Keratinocyte (primary cell): ENCODE results near the gene PWWP2A. TPM values are rescaled to one million over a fixed set of nuclear protein-coding genes. Genes with fewer than 3 reads are reported as not detected.
A peak's percentile ranks its signal among the peaks of the same experiment; 100 is the strongest.

Experiments
- DNase-seq: peaks from one replicate; pipeline ENCODE4 v3.0.0-alpha.2; 2011; ENCODE audit warnings: low read depth, missing footprints, low spot score
- FAIRE-seq: peaks from 2 replicates; lab custom pipeline; 2011; peaks lifted over from hg19 to GRCh38; lab: Jason Lieb, UNC
- H2AFZ ChIP-seq: 2 replicates; pipeline ENCODE4 v1.6.0; 2012; ENCODE audit warnings: low read length, control low read depth, inconsistent platforms; ENCODE audit not compliant: control insufficient read depth
- H3K27ac ChIP-seq: 2 replicates; pipeline ENCODE4 v1.5.1; 2011; ENCODE audit warnings: low read length; ENCODE audit not compliant: control insufficient read depth, insufficient read depth
- H3K27me3 ChIP-seq: 3 replicates; pipeline ENCODE4 v1.6.0; 2011; ENCODE audit warnings: low read length; ENCODE audit not compliant: control insufficient read depth, insufficient read depth; ENCODE audit errors: extremely low read depth
- H3K36me3 ChIP-seq, 2 experiments: 2 replicates in 1 of 2; 3 replicates in 1 of 2; pipeline ENCODE4 v1.5.1; 2011; ENCODE audit warnings: low read length in 2 of 2, mild to moderate bottlenecking in 1 of 2; ENCODE audit not compliant: control insufficient read depth in 2 of 2, insufficient read depth in 2 of 2; ENCODE audit errors: extremely low read depth in 1 of 2
- H3K4me1 ChIP-seq: 3 replicates; pipeline ENCODE4 v1.5.1; 2011; ENCODE audit warnings: low read length; ENCODE audit not compliant: control insufficient read depth, insufficient read depth; ENCODE audit errors: extremely low read depth
- H3K4me2 ChIP-seq: 3 replicates; pipeline ENCODE4 v1.6.0; 2011; ENCODE audit warnings: low read depth, low read length; ENCODE audit not compliant: control insufficient read depth, insufficient read depth; ENCODE audit errors: extremely low read depth
- H3K4me3 ChIP-seq, 3 experiments: fragments of 200-600 bp in 1 of 3; sonication (generic) in 1 of 3; 2 replicates in 2 of 3; 3 replicates in 1 of 3; pipeline ENCODE4 v1.5.1; 2011 to 2016; ENCODE audit warnings: low read length in 3 of 3, mild to moderate bottlenecking in 3 of 3, control low read depth in 2 of 3, inconsistent platforms in 1 of 3, low read depth in 1 of 3, mixed read lengths in 1 of 3, mixed run types in 1 of 3, moderate library complexity in 1 of 3; ENCODE audit not compliant: control insufficient read depth in 2 of 3, insufficient read depth in 2 of 3; ENCODE audit errors: extremely low read depth in 1 of 3
- H3K79me2 ChIP-seq: 2 replicates; pipeline ENCODE4 v1.6.0; 2012; ENCODE audit warnings: low read length; ENCODE audit not compliant: control insufficient read depth, insufficient read depth
- H3K9ac ChIP-seq: 3 replicates; pipeline ENCODE4 v1.6.0; 2011; ENCODE audit warnings: low read length; ENCODE audit not compliant: control insufficient read depth, insufficient read depth; ENCODE audit errors: extremely low read depth
- H3K9me1 ChIP-seq: 3 replicates; pipeline ENCODE4 v1.6.0; 2011; ENCODE audit warnings: low read length; ENCODE audit not compliant: control insufficient read depth, insufficient read depth; ENCODE audit errors: extremely low read depth
- H3K9me3 ChIP-seq: 2 replicates; pipeline ENCODE4 v1.5.1; 2012; ENCODE audit warnings: low read depth, low read length; ENCODE audit not compliant: control insufficient read depth
- H4K20me1 ChIP-seq: 3 replicates; pipeline ENCODE4 v1.6.0; 2011; ENCODE audit warnings: low read length; ENCODE audit not compliant: control insufficient read depth, insufficient read depth; ENCODE audit errors: extremely low read depth
- EZH2 ChIP-seq: IDR thresholded peaks from one replicate; pipeline ENCODE4 v1.6.1; 2012; ENCODE audit warnings: inconsistent platforms, mild to moderate bottlenecking, low read length, moderate library complexity
- dilution Hi-C: fragments of 300-500 bp; cut with MboI; formaldehyde crosslinking; loops from one replicate; pipeline ENCODE4 v1.7.0; 2020; ENCODE audit warnings: low sequenced_read_pairs; ENCODE audit not compliant: extremely low pct_ligation_motif_present
- polyA plus RNA-seq, 5 experiments: library from polyadenylated mRNA; depleted of rRNA in 3 of 5; stranded (reverse) in 3 of 5; stranded (forward) in 1 of 5; unstranded in 1 of 5; fragments of >200 nt; gene quantifications; 1 replicate in 1 of 5; 2 replicates in 3 of 5; 3 replicates in 1 of 5; pipeline versions ENCODE4 v1.2.1 to v1.2.3, GENCODE V29; 2011 to 2012; ENCODE audit warnings: missing spikeins in 2 of 5, low read depth in 1 of 5, low replicate concordance in 1 of 5
- TF ChIP-seq, protein P1 (sequence below), 3 experiments: IDR thresholded peaks in 1 of 3; conservative IDR thresholded peaks in 1 of 3; optimal IDR thresholded peaks in 1 of 3; 2 replicates in 2 of 3; 3 replicates in 1 of 3; pipeline versions ENCODE3 to v1.5.1; 2011; ENCODE audit warnings: low read length in 3 of 3, mild to moderate bottlenecking in 3 of 3, moderate library complexity in 2 of 3, control low read depth in 1 of 3, inconsistent platforms in 1 of 3; ENCODE audit not compliant: insufficient read depth in 2 of 3; ENCODE audit errors: extremely low read depth in 1 of 3

PWWP2A gene
- polyA plus RNA-seq, 1 donor (not counting 4 experiments of a cell fraction or from before 2014, with no cell fraction given): 13.1 TPM

DNA sequence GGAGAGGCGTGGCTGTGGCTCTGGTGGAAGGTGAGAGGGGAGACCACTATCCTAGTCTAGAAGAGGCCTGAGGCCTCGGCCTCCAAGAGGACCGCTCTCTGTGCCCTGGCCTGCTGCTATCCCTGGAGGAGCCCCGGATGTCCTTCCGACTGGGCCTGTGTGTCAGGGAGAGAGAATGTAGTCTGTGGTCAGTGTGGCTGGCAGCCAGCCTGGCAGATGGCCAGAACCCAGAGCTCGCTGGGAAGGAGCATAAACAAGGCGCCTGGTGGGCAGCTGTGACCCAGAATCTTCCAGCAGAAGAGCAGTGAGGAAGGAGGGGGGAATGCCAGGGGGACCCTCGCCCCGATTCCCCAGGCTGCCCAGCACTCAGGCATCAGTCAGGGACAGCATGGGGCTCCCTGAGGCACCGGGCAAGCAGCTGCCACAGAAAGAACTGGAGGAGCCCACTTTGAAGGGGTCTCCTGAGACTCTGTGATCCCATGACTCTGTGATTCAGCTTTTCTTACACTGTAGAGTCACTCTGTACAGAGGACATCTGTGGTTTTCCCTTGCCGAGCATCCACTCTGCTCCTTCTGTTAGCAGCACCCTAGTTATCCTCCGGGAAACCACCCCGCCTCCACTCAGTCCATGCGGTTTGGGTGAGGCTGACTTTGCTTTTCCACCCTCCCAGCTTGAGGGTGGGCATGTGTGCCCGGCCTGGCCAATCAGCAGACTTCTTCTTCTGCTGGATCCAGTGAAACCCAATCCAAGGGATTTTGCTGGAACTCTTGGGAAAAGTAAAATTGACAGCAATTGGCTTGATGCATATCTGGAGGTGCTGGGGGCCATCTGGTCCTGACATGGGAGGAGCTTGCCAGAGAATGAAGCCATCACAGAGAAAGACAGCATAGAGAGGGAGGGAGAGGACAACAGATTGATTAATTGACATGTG lies 46.2 kb upstream of the PWWP2A start:
- no peaks in the 10 kb centered on the region for H3K27me3 ChIP-seq
- no peaks in the 10 kb centered on the region for H3K9me3 ChIP-seq
- peaks cover 45% of the 10 kb centered on the region for H3K4me1 ChIP-seq
- peak overlapping the region; percentile 62 for H3K4me2 ChIP-seq
- peak overlapping the region; percentile 70 for H3K9ac ChIP-seq
- no peaks in the 10 kb centered on the region for H3K36me3 ChIP-seq
- dilution Hi-C loops: no loop called here
- H3K79me2 ChIP-seq: no peaks in the 10 kb centered on the region
- H2AFZ ChIP-seq: peak overlapping the region; percentile 81
- H3K4me3 ChIP-seq: peak overlapping the region in 2 of 3 experiments; percentile 7 to 13
- H3K9me1 ChIP-seq: peaks cover 2% of the 10 kb centered on the region
- DNase-seq: peak; percentile 90
- peak overlapping the region; percentile 84 for H3K27ac ChIP-seq
- no peak for TF ChIP-seq EZH2
- TF ChIP-seq, protein P1, sequence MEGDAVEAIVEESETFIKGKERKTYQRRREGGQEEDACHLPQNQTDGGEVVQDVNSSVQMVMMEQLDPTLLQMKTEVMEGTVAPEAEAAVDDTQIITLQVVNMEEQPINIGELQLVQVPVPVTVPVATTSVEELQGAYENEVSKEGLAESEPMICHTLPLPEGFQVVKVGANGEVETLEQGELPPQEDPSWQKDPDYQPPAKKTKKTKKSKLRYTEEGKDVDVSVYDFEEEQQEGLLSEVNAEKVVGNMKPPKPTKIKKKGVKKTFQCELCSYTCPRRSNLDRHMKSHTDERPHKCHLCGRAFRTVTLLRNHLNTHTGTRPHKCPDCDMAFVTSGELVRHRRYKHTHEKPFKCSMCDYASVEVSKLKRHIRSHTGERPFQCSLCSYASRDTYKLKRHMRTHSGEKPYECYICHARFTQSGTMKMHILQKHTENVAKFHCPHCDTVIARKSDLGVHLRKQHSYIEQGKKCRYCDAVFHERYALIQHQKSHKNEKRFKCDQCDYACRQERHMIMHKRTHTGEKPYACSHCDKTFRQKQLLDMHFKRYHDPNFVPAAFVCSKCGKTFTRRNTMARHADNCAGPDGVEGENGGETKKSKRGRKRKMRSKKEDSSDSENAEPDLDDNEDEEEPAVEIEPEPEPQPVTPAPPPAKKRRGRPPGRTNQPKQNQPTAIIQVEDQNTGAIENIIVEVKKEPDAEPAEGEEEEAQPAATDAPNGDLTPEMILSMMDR (optimal IDR thresholded peaks at IDR 0.05 in 1 of 3, IDR thresholded peaks at IDR 0.05 in 1 of 3, conservative IDR thresholded peaks at IDR 0.05 in 1 of 3; ENCODE audit: extremely low read depth in 1 of 3, insufficient read depth in 2 of 3, low read length in 3 of 3): no peak
- peak; percentile 92 for FAIRE-seq
- no peaks in the 10 kb centered on the region for H4K20me1 ChIP-seq

DNA sequence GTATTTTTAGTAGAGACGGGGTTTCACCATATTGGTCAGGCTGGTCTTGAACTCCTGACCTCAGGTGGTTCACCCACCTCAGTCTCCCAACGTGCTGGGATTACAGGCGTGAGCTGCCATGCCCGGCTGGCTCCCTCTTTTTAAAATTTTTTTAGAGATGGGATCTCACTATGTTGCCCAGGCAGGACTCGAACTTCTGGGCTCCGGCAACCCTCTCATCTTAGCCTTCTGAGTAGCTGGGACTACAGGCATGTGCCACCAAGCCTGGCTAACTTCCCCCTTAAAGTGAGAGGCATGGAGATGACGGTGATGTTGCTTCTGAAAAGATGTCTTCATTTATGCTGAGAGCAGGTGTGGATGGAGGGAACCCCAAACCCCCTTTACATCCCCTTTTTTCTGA lies 43.7 kb upstream of the PWWP2A start:
- H3K4me2 ChIP-seq: no peak overlapping the region
- FAIRE-seq (no peak), DNase-seq (no peak)
- no peak overlapping the region for H2AFZ ChIP-seq
- no peaks in the 10 kb centered on the region for H3K79me2 ChIP-seq
- dilution Hi-C loops: no loop called here
- H3K4me1 ChIP-seq: peaks cover 29% of the 10 kb centered on the region
- H3K27me3 ChIP-seq: no peaks in the 10 kb centered on the region
- no peak overlapping the region for H3K9ac ChIP-seq
- H3K9me3 ChIP-seq: no peaks in the 10 kb centered on the region
- H3K9me1 ChIP-seq: peaks cover 2% of the 10 kb centered on the region
- no peaks in the 10 kb centered on the region for H4K20me1 ChIP-seq
- TF ChIP-seq, protein P1 (optimal IDR thresholded peaks at IDR 0.05 in 1 of 3, IDR thresholded peaks at IDR 0.05 in 1 of 3, conservative IDR thresholded peaks at IDR 0.05 in 1 of 3; ENCODE audit: extremely low read depth in 1 of 3, insufficient read depth in 2 of 3, low read length in 3 of 3): no peak
- TF ChIP-seq EZH2: no peak
- H3K4me3 ChIP-seq: no peak overlapping the region
- no peak overlapping the region for H3K27ac ChIP-seq
- H3K36me3 ChIP-seq: no peaks in the 10 kb centered on the region
